ENCODE data around the gene VSTM2L. TPM values are rescaled to one million over a fixed set of nuclear protein-coding genes. Genes with fewer than 3 reads are reported as not detected.

The VSTM2L gene
- total RNA-seq, 1 donor = not detected

Other genes with a start within 250 kb of the VSTM2L start
- gene CTNNBL1, start 209.1 kb upstream of the VSTM2L start, total RNA-seq = 19.4 TPM
- gene TTI1, start 130.3 kb downstream of the VSTM2L start, total RNA-seq = 14.3 TPM
- 69.2 TPM for gene RPRD1B, start 130.6 kb downstream of the VSTM2L start, total RNA-seq

All from mononuclear cell (primary cell).